A172 (cell line): ENCODE measurements around the gene ADAMTSL5. TPM values are rescaled to one million over a fixed set of nuclear protein-coding genes. Genes with fewer than 3 reads are reported as not detected.

Experiments used
- DNase-seq: peaks from one replicate; pipeline ENCODE4 v3.0.0-alpha.2; 2015; ENCODE audit warnings: low spot score
- total RNA-seq: library from RNA; depleted of rRNA; stranded (reverse); fragments of >200 nt; shearing (Covaris generic); gene quantifications from 2 replicates; pipeline ENCODE4 v1.2.3, GENCODE V29; 2014

Gene ADAMTSL5
- total RNA-seq, 1 experiment from 2014 or later, result 3.9 TPM

DNA sequence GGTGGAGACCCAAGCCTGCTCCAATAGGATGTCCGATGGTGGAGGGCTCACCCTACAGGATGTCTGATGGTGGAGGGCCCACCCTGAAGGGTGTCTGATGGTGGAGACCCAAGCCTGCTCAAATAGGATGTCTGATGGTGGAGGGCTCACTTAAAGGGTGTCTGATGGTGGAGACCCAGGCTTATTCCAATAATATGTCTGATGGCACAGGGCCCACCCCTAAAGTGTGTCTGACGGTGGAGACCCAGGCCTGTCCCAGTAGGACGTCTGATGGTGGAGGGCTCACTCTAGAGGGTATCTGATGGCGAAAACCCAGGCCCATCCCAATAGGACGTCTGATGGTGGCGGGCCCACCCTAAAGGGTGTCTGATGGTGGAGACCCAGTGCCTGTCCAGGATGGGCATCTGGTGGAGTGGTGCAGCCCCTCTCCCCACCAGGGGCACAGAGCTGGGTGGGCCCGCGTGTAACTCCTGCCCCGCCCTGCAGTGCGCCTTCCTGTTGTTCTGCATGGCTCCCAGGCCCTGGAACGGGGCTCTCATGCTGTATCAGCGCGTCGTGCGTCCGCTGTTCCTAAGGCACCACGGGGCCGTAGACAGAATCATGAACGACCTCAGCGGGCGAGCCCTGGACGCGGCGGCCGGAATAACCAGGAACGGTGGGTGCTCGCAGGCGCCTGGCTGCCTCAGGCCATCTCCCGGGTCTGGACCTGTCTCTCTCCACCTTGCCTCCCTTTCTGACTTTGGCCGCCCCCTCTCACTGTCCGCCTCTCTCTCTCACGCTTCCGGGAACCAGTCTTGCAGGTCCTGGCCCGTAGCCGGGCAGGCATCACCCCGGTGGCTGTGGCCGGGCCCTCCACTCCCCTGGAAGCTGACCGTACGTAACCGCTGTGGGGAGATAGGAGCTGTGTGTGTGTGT is 16.8 kb downstream of the ADAMTSL5 start:
- no peak for DNase-seq

GRCh38 chr19:1495051-1495798 is 17.6 kb downstream of the ADAMTSL5 start:
- no peak for DNase-seq

DNA sequence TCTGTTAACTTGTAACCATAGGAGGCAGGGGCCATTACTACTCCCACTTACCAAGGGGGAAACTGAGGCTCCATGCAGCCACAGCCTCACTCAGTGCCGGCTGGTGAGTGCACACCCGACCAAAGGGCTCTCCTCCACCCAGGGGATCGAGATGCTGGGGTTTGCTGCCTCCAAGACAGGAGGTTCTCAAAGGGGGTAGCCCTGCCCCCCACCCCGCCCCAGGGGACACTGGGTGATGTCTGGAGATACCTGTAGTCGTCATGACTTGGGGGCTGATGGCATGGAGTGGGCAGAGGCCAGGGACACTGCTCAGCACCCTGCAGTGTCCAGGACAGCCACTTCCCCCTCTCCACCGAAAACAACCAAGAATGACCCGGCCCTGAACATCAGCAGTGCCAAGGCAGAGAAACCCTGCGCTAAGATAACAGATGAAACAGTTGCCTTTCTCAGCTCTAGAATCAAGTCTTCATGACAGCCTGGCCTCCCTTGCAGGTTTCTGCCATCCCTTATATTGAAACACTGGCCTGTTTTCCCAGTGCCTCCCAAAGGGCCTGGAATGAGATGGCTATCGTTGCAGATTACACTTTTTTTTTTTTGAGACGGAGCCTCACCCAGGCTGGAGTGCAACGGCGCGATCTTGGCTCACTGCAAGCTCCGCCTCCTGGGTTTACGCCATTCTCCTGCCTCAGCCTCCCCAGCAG is 18.6 kb downstream of the ADAMTSL5 start:
- no peak for DNase-seq

DNA sequence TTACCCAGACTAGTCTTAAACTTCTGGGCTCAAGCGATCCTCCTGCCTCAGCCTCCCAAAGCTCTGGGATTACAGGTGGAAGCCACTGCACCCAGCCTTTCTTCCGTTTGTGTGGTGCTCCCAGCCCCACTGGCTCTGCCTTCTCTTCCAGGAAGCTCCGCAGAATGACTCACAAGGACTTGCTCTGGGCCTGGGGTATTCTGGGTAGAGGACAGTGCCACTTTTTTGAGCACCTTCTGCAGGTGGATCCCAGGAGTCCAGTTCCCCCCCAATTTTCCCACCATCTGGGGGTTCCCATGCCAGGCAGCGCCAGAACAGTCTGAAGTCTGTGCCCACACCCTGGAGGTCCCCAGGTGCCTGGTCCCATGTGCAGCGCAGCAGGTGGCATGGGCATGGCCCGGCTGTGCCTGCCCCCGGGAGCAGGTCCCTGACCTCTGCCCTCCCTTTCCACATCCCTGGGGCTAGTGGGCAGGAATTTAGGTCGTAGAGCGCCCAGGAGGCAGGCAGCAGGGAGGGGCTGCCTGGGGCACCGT is 20.3 kb downstream of the ADAMTSL5 start:
- peak; percentile 43 for DNase-seq

DNA sequence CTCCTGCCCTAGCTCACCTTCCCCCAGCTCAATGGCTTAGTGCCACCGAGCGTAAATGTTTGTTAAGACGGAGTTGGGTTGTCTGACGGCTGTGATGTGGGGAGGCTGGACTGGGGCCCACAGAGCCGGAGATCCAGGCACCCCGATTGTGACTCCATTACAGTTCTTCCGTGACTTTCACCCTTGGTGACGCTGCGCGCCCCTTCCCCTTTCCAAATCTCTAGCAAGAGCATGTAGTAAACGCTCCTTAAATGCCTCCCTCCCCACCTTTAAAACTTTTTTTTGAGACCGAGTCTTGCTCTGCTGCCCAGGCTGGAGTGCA is 21.0 kb downstream of the ADAMTSL5 start:
- DNase-seq, result no peak

DNA sequence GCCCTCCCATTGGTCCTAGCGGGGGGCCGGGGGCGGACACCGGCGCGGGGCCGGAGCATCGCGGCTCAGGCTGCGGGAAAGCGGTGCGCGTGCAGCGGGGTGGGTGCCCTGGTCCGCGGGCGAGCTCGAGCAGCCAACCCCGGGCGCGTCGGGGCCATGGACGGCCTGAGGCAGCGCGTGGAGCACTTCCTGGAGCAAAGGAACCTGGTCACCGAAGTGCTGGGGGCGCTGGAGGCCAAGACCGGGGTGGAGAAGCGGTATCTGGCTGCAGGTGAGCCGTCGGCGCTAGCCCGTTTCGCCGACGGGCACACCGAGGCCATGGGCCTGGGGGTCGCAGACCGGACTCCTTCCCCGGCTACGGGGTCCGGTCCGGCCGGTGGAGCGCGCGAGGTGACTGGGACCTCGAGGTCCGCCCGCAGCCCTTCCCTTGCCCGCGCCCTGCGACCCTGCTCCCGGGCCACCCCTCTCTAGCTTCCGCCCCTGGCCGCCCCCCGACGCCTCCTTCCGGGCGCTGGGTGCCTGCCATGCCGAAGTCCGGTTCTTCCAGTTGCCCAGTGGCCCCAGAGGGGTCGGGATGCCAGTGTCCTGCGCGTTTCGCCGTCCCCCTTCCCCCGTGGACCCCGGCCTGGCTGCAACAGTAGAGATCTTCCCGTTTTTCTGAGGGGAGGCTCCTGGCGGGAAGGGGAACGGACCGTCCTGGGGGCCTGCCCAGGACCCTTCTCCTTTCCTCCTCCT is 21.5 kb downstream of the ADAMTSL5 start, which contains the start of gene REEP6:
REEP6 (plus strand) TSS at position 68 of the 735 bp plus-strand sequence; CDS start at position 157, 89 bp downstream.
- no peak for DNase-seq

- peak; percentile 98 for DNase-seq
These were observed 22.3 kb downstream of the ADAMTSL5 start, which contains the start of gene PCSK4 for GRCh38 chr19:1490311-1491113. Gene PCSK4 (minus strand): TSS chr19:1490350. CDS start chr19:1490346, 4 bp downstream.

GRCh38 chr19:1489463-1490310 is 23.1 kb downstream of the ADAMTSL5 start:
- no peak for DNase-seq

DNA sequence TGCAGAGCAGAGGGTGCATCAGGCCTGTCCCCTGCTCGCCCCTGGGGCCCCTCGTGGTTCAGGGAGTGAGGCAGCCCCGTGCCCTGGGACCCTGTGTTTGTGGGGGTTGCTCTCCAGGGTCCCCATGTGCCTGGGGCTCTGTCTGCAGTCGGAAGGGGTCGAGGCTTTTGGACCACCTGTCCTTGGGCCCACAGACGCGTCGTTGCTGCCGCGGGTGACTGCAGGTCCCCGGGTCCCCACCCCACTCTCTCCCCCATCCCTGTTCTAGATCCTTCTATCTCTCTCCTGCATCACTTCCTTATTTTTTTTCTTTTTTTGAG is 24.6 kb downstream of the ADAMTSL5 start:
- DNase-seq, result no peak

- DNase-seq, result no peak
These were observed 25.1 kb downstream of the ADAMTSL5 start for GRCh38 chr19:1487576-1488281.

GRCh38 chr19:1486720-1487575 is 25.9 kb downstream of the ADAMTSL5 start:
- no peak for DNase-seq

- no peak for DNase-seq
These were observed 28.8 kb downstream of the ADAMTSL5 start for GRCh38 chr19:1483979-1484428.

GRCh38 chr19:1483131-1483978 is 29.5 kb downstream of the ADAMTSL5 start:
- no peak for DNase-seq

DNA sequence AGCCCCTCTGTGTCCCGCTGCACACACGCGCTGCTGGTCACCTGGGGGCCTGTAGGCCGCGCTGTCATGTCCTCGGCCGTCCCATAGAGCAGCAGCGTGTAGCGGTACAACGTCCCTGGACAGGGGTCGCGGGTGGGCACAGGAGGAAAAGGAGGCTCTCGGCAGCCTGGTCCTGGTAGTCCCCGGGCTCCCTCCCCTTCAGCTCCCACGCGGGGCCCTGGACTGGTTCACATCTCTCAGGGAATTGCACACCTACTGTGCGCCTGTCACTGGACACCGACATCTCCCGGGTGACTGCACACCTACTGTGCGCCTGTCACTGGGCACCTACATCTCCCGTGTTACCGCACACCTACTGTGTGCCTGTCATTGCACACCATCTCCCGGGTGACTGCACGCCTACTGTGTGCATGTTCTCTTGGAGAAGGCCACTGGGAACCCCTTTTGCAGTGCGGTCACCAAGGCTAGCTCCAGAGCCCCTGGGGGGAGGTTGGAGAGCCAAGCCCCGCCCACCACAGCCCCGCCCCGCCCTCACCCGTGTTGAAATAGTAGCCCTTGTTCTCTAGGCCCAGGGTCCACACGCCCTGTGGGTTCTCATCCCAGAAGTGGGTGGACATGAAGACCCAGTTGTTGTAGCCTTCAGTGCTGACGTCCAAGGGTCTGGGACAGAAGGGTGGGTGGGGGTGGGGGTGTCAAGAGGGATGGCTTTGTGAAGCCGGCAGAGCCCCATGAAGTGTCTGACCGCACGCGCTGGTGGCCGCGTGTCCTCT is 30.3 kb downstream of the ADAMTSL5 start:
- no peak for DNase-seq

DNA sequence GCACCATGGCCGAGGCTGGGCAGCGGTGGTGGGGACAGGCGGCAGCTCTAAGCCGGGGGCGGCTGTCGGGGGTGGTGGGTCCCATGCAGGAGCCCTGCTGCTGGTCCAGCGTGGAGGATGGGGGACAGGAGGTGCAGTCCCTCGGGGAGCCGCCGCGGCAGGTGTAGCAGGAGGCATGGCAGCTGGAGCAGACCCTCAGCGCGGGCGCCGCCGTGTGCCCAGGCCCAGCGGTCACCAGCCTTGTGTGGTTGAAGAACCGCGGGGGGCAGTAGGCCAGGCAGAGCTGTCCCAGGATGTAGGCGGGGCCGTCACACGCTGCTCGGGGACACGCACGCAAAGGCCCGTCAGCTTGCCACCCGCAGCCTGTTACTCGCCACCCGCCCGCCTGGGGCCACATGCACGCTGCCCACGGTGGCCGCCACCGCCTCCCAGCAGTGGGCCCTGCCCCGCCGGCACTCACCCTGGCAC is 30.9 kb downstream of the ADAMTSL5 start:
- DNase-seq, result no peak
